Measurements from ENCODE around the gene PPM1F.
"Not testable (repeated sequence)": the region's sequence is repeated elsewhere in the genome, so short reads cannot be mapped to it uniquely, and the experiment has no call there.

The PPM1F gene

DNA sequence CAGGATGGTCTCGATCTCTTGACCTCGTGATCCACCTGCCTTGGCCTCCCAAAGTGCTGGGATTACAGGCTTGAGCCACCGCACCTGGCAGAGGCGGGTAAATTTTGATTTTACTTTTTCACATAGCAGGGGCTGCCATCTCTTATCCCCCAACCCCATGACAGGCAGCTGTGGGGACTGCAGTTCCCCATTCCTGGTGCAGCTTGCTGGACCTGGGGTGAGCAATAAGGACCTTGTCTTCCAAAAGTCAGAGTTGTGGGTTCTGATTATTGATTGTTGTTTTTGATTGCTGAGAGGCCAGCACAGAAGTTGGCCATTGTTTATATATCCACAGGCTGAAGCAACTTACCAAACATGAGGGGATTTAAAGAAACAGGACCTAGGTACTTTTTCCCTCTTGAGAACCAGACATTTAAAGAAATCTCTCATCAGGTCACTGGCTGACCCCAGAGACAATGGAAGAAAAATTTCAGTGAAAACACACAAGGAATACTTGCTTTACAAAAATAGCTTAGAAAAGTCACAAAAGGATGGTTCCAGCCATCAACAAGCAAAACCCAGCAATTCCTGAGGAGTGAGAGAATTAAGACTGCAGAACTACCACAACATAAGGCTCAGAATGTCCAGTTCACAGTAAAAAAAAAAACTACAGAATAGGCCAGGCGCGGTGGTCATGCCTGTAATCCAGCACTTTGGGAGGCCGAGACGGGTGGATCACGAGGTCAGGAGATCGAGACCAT, 63.2 kb downstream of the PPM1F start:
- DNase-seq (ENCODE audit: low spot score): no peak

DNA sequence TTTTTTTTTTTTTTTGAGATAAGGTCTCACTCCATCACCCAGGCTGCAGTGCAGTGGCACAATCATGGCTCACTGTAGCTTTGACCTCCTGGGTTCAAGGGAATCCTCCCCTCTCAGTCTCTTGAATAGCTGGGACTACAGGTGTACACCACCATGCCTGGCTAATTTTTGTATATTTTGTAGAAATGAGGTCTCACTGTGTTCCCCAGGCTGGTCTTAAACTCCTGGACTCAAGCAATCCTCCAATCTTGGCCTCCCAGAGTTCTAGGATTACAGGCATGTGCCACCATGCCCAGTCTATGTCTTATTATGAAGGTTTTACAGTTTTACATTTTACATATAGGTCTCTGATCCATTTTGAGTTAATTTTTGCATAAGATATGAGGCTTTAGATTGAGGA, 64.8 kb downstream of the PPM1F start:
- no peak for DNase-seq (ENCODE audit: low spot score)

DNA sequence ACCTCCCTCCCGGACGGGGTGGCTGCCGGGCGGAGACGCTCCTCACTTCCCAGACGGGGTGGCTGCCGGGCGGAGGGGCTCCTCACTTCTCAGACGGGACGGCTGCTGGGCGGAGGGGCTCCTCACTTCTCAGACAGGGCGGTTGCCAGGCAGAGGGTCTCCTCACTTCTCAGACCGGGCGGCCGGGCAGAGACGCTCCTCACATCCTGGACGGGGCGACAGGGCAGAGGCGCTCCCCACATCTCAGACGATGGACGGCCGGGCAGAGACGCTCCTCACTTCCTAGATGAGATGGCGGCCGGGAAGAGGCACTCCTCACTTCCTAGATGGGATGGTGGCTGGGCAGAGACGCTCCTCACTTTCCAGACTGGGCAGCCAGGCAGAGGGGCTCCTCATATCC, 68.7 kb downstream of the PPM1F start:
- DNase-seq (ENCODE audit: low spot score): not testable (repeated sequence)

DNA sequence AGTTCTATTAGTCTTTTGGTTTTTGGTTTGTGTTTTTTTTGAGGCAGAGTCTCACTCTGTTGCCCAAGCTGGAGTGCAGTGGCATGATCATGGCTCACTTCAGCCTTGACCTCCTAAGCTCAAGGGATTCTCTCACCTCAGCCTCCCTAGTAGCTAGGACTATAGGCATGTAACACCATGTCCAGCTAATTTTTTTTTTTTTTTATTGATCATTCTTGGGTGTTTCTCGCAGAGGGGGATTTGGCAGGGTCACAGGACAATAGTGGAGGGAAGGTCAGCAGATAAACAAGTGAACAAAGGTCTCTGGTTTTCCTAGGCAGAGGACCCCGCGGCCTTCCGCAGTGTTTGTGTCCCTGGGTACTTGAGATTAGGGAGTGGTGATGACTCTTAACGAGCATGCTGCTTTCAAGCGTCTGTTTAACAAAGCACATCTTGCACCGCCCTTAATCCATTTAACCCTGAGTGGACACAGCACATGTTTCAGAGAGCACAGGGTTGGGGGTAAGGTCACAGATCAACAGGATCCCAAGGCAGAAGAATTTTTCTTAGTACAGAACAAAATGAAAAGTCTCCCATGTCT, 69.8 kb downstream of the PPM1F start:
- DNase-seq (ENCODE audit: low spot score): not testable (repeated sequence)

DNA sequence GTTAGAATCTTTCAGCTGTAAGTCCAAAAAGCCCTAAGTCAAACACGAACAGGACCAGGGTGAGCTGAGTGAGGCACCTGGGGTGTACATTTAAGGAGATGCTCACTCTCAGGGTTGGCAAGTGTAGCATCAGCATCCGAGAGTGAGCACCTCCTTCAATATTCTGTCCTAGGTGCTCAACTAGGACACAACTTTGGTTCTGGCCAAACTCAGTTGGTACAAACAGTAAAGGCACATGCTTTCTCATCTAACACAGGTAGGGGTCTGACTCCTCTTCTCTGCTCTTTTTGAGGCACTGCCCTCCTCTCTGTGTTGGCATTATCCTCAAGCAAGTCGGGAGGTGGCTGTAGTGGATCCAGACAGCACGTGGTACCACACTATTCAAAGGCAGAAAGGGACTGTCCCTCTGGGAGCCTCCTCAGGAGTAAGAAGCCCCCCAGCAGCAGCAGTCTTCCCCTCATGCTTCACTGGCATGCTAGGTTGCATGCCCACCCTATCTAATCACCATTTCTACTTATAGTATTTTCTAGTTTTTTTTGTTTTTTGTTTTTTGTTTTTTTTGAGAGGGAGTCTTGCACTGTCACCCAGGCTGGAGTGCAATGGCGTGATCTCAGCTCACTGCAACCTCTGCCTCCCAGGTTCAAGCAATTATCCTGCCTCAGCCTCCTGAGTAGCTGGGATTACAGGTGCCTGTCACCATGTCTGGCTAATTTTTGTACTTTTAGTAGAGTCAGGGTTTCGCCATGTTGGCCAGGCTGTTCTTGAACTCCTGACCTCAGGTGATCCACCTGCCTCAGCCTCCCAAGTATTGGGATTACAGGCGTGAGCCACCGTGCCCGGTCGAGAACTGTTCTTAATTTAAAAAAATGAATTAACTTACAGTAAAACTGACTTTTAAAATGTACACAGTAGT, 70.6 kb downstream of the PPM1F start:
- no peak for DNase-seq (ENCODE audit: low spot score)

DNA sequence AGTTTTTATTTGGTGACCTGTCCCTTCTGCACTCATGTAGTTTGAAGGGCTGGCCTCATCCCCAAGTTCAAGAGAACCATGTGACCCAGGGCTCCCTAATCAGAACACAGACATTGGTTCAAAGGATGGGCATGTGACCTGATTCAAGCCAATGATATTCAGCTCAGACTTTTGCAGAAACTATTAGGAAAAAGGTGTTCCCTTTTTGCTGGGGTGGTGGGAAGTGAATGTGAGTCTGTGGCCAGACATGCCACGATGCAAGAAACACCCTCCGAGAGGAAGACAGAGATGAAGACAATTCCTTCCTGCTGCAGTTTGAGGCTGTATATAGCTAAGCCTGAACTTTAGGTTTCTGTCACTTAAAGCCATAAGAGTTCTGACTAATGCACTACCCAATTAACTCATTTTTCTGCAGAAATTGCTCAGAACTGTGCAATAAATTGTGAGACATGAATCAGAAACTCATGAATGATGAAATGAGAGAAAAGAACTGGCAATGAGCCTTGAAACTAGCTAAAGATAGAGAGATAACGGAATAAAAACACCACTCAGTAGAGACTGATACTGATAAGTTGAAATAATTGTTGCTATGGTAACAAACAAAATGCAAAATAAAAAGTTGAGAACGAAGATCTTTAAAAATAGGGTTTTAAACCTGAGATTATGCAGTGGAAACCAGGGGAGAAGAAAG, 76.0 kb downstream of the PPM1F start:
- DNase-seq (ENCODE audit: low spot score): no peak

DNA sequence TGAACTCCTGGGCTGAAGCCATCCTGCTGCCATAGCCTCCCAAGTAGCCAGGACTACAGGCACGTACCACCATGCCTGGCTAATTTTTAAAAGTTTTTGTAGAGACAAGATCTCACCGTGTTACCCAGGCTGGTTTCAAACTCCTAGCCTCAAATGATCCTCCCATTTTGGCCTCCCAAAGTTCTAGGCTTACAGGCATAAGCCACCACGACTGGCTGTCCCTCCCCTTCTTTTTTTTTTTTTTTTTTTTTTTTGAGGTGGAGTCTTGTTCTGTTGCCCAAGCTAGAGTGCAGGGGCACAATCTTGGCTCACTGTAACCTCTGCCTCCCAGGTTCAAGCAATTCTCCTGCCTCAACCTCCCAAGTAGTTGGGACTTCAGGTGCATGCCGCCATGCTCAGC, 77.7 kb downstream of the PPM1F start:
- DNase-seq (ENCODE audit: low spot score): not testable (repeated sequence)

DNA sequence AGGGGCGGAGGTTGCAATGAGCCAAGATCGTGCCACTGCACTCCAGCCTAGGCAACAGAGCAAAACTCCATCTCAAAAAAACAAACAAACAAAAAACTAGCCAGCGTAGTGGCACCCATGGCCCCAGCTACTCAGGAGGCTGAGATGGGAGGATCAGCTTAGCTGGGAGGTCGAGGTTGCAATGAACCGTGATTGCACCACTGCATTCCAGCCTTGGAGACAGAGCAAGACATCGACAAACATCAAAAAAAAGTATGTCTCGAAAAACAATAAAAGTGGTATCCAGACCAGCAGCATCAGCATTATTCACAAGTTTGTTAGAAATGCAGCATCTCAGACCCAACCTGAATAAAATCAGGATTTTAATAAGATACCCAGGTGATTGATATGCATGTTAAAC, 79.0 kb downstream of the PPM1F start:
- DNase-seq (ENCODE audit: low spot score): no peak

DNA sequence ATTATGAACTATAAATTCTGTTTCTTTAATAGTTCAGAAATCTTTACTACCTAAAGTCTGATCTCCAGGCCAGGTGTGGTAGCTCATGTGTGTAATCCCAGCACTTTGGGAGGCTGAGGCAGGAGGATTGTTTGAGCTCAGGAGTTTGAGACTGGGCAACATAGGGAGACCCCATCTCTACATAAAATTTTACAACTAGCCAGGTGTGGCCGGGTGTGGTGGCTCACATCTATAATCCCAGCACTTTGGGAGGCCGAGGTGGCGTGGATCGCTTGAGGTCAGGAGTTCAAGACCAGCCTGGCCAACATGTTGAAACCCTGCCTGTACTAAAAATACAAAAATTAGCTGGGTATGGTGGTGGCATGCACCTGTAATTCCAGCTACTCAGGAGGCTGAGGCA, 79.9 kb downstream of the PPM1F start:
- not testable (repeated sequence) for DNase-seq (ENCODE audit: low spot score)

All from iPS-NIHi11 (cell line).